ENCODE results near the gene JUN. TPM values are rescaled to one million over a fixed set of nuclear protein-coding genes. Genes with fewer than 3 reads are reported as not detected.
A peak's percentile ranks its signal among the peaks of the same experiment; 100 is the strongest.

Gene JUN
- total RNA-seq, 2 donors from 2014 or later, result 15.1 to 16.3 TPM

DNA sequence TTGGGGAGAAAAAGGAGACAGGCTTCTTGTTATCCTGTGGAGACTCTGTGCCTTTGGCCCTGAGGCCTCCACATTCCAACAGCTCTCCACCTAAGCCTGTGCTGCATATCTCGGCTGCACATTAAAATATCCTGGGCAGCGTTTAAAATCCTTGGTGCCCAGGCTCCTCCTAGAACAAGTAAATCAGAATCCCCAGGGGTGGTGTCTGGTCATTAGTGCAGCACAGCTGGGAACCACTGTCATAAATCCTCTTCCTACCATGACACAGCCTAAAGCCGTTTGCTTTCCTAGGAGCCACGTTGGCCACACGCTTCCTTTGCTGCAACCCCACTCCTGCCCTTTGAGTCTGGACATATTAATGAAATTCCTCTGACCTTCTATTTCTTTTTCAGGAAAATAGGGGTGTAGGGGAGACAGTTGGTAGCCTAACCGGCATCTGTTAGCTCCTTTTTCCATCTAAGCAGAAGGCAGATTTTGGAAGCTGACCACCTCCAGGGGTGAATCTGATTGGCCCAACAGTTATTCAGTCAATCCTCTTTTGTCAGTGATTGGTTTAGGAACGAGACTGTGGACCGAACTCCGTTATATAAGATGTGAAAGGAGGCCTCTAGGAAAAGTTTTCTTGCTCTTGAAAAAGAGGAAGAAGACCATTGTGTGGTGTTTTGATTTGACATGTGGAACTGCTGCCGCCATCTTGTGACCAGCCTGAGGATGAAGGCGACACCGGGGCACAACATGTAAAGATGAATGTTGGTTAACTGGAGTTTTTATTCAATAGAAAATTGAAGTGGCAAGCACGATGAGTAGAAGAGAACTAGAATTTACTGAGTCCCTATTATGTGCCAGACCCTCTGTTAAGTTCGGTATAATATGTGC is 41.9 kb downstream of the JUN start:
- no peak for DNase-seq
- Histone ChIP-seq H3K27ac (ENCODE audit: low read depth, low read length) (no peak overlapping the region), H3K9ac (ENCODE audit: extremely low read depth, low read length, poor library complexity, severe bottlenecking) (no peak overlapping the region), H3K36me3 (ENCODE audit: control insufficient read depth, insufficient read depth, low read length) (no peaks in the 10 kb centered on the region), H3K27me3 (ENCODE audit: control insufficient read depth, insufficient read depth, low read length, poor library complexity, severe bottlenecking) (peaks cover 15% of the 10 kb centered on the region), H3K9me3 (ENCODE audit: control insufficient read depth, low read length) (no peaks in the 10 kb centered on the region), H3K4me3 (ENCODE audit: low read length) (no peak overlapping the region), H3K4me1 (ENCODE audit: control insufficient read depth, insufficient read depth, low read length) (no peaks in the 10 kb centered on the region)
- H3K4me3 Mint-ChIP-seq, result no peak overlapping the region
- H3K4me1 Mint-ChIP-seq, result peaks cover 10% of the 10 kb centered on the region
- H3K27ac Mint-ChIP-seq, result no peak overlapping the region
- no peaks in the 10 kb centered on the region for H3K36me3 Mint-ChIP-seq (ENCODE audit: low read depth)
- H3K27me3 Mint-ChIP-seq (ENCODE audit: insufficient read depth), result peaks cover 15% of the 10 kb centered on the region
- TF ChIP-seq, protein P1, sequence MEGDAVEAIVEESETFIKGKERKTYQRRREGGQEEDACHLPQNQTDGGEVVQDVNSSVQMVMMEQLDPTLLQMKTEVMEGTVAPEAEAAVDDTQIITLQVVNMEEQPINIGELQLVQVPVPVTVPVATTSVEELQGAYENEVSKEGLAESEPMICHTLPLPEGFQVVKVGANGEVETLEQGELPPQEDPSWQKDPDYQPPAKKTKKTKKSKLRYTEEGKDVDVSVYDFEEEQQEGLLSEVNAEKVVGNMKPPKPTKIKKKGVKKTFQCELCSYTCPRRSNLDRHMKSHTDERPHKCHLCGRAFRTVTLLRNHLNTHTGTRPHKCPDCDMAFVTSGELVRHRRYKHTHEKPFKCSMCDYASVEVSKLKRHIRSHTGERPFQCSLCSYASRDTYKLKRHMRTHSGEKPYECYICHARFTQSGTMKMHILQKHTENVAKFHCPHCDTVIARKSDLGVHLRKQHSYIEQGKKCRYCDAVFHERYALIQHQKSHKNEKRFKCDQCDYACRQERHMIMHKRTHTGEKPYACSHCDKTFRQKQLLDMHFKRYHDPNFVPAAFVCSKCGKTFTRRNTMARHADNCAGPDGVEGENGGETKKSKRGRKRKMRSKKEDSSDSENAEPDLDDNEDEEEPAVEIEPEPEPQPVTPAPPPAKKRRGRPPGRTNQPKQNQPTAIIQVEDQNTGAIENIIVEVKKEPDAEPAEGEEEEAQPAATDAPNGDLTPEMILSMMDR (conservative IDR thresholded peaks at IDR 0.05), result no peak
- H3K9me3 Mint-ChIP-seq, result peaks cover 2% of the 10 kb centered on the region
- WGBS, 2 experiments (ENCODE audit: insufficient coverage in 1 of 2, insufficient read length in 1 of 2), result 94 to 96% methylated on average over 10 to 14 of the region's 14 CpGs

DNA sequence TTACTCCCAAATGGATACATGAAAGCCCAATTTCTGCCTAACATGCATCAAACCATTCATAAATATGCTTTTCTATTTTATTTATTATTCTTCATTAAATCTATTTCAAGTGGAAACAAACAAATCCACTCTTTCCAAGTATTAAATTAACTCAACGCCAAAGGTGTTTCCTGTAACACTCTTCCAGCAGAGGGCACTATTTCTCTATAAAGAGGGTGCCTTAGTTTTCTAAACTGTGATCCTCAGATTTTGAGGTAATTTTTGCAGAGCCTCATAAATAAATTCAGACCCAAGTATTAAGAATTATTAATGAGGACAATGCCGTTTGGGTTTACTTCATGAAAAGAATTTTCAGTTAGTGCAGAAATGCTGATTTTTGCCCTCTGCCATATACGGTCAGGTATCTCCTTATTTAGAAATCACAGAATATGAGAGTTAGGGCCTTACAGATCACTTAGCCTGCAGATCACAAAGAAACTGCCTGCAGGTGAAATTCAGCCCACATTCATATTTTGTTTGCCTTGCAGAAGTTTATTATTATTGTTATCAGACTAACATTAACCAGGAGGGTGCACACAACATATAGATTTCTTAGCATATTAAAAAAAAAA is 43.9 kb downstream of the JUN start:
- no peak overlapping the region for H3K9ac ChIP-seq (ENCODE audit: extremely low read depth, low read length, poor library complexity, severe bottlenecking)
- H3K36me3 ChIP-seq (ENCODE audit: control insufficient read depth, insufficient read depth, low read length), result no peaks in the 10 kb centered on the region
- no peaks in the 10 kb centered on the region for H3K4me1 ChIP-seq (ENCODE audit: control insufficient read depth, insufficient read depth, low read length)
- Mint-ChIP-seq H3K27me3 (ENCODE audit: insufficient read depth) (peaks cover 8% of the 10 kb centered on the region), H3K36me3 (ENCODE audit: low read depth) (no peaks in the 10 kb centered on the region), H3K27ac (no peak overlapping the region), H3K9me3 (peaks cover 3% of the 10 kb centered on the region), H3K4me3 (no peak overlapping the region), H3K4me1 (peaks cover 22% of the 10 kb centered on the region)
- 37 to 42% methylated on average over 3 of the region's 3 CpGs for whole genome bisulfite sequencing, 2 experiments (ENCODE audit: insufficient coverage in 1 of 2, insufficient read length in 1 of 2)
- no peak overlapping the region for H3K4me3 ChIP-seq (ENCODE audit: low read length)
- no peak for DNase-seq
- H3K27me3 ChIP-seq (ENCODE audit: control insufficient read depth, insufficient read depth, low read length, poor library complexity, severe bottlenecking), result no peaks in the 10 kb centered on the region
- H3K27ac ChIP-seq (ENCODE audit: low read depth, low read length), result no peak overlapping the region
- TF ChIP-seq, protein P1 (conservative IDR thresholded peaks at IDR 0.05), result peak; percentile 94
- H3K9me3 ChIP-seq (ENCODE audit: control insufficient read depth, low read length), result peaks cover 1% of the 10 kb centered on the region

DNA sequence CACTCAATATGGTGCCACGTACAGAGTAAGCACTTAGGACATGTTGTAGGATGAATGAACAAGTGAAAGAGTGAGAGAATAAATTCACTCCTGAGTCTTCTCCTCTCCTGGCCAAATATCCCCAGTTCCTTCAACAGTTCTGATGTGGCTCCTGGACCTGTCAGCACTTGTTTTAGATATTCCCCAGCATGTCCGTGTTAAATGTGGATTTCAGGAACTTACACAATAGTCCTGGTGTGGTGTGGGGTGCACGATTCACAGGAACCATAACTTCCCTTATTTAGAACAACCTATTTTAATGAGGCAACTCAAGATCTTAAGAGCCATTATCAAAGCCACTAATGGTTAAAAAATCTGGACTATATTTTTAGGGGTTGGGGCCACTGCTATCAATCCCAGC is 45.0 kb downstream of the JUN start:
- no peaks in the 10 kb centered on the region for H3K36me3 Mint-ChIP-seq (ENCODE audit: low read depth)
- TF ChIP-seq, protein P1 (conservative IDR thresholded peaks at IDR 0.05), result no peak
- Histone ChIP-seq H3K27me3 (ENCODE audit: control insufficient read depth, insufficient read depth, low read length, poor library complexity, severe bottlenecking) (no peaks in the 10 kb centered on the region), H3K4me1 (ENCODE audit: control insufficient read depth, insufficient read depth, low read length) (no peaks in the 10 kb centered on the region), H3K36me3 (ENCODE audit: control insufficient read depth, insufficient read depth, low read length) (no peaks in the 10 kb centered on the region), H3K9me3 (ENCODE audit: control insufficient read depth, low read length) (peaks cover 9% of the 10 kb centered on the region), H3K4me3 (ENCODE audit: low read length) (no peak overlapping the region), H3K27ac (ENCODE audit: low read depth, low read length) (no peak overlapping the region), H3K9ac (ENCODE audit: extremely low read depth, low read length, poor library complexity, severe bottlenecking) (no peak overlapping the region)
- H3K27ac Mint-ChIP-seq, result no peak overlapping the region
- WGBS, 2 experiments (ENCODE audit: insufficient coverage in 1 of 2, insufficient read length in 1 of 2), result 91% methylated on average over 3 of the region's 3 CpGs; no CpG with 5 or more reads in 1 of the 2 experiments
- H3K4me1 Mint-ChIP-seq, result peaks cover 22% of the 10 kb centered on the region
- no peak for DNase-seq
- H3K4me3 Mint-ChIP-seq, result no peak overlapping the region
- peaks cover 5% of the 10 kb centered on the region for H3K27me3 Mint-ChIP-seq (ENCODE audit: insufficient read depth)
- H3K9me3 Mint-ChIP-seq, result peaks cover 13% of the 10 kb centered on the region
